ENCODE results near the gene KCNH2.

DNA sequence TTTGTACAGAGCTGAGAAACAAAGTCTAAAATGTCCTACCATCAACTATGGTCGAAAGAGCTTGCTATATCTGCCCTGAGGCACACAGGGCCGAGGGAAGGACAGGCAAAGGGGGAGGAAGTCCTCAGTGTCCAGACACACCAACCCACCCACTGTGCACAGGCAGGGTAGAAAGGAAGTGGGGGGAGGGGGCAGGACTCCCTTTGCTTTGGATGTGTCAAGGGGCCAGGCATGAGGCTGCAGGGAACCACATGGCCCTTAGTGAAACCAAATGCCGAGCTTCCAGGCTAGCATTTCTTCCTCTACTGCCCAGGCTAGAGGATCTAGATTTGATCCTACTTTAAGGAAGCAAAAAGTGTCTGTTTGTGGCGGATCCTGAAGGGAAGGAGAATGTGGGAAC is 28.6 kb downstream of the KCNH2 start:
- no peak for TF ChIP-seq CTCF (IDR thresholded peaks at IDR 0.05)
- TF ChIP-seq POLR2A (IDR thresholded peaks at IDR 0.05), result no peak

Measured in lower leg skin (tissue), 3 donors.